Skeletal muscle satellite cell (primary cell): ENCODE data around the gene FAH.

Source experiments
- H3K27me3 ChIP-seq: 2 replicates; pipeline ENCODE4 v1.7.0; 2013; ENCODE audit warnings: low read length; ENCODE audit not compliant: control insufficient read depth, insufficient read depth
- H3K36me3 ChIP-seq: 2 replicates; pipeline ENCODE4 v1.7.0; 2013; ENCODE audit warnings: mild to moderate bottlenecking, control low read depth, low read length; ENCODE audit not compliant: insufficient read depth
- H3K4me1 ChIP-seq: 2 replicates; pipeline ENCODE4 v1.7.0; 2013; ENCODE audit warnings: low read length; ENCODE audit not compliant: control insufficient read depth, insufficient read depth
- H3K4me2 ChIP-seq: 2 replicates; pipeline ENCODE4 v1.7.0; 2013; ENCODE audit warnings: mild to moderate bottlenecking, low read length
- H3K4me3 ChIP-seq: 2 replicates; pipeline ENCODE4 v1.7.0; 2013; ENCODE audit warnings: low read length
- H3K9ac ChIP-seq: 2 replicates; pipeline ENCODE4 v1.7.0; 2013; ENCODE audit warnings: mild to moderate bottlenecking, low read depth, low read length, moderate library complexity
- H3K9me3 ChIP-seq: replicated peaks from 2 replicates; pipeline ENCODE4 v1.7.0; 2013; ENCODE audit warnings: mild to moderate bottlenecking, control low read depth, low read length

FAH gene

DNA sequence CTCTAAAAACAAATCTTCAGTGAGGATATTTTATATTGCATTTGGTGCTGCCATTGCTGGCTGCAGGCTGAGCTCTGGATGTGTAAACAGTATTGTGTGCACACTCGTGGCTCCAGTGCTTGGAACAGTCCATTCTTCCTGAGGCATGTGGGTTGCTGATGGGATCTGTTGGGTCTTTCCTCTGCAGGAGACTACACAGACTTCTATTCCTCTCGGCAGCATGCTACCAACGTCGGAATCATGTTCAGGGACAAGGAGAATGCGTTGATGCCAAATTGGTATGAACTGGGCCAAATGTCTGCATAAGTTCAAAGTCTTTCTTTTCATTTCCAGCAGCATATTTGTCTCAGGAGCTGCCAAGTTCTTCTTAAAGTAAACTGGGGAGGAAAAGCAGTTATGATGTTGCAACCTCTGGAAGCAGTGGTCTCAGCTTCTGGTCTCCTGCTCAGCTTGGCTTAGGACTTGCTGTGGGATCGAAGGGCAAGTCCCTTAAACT lies 9.3 kb downstream of the FAH start:
- H3K36me3 ChIP-seq: peaks cover 23% of the 10 kb centered on the region
- no peaks in the 10 kb centered on the region for H3K9me3 ChIP-seq
- no peak overlapping the region for H3K4me2 ChIP-seq
- no peak overlapping the region for H3K4me3 ChIP-seq
- H3K4me1 ChIP-seq: peaks cover 15% of the 10 kb centered on the region
- H3K27me3 ChIP-seq: no peaks in the 10 kb centered on the region
- H3K9ac ChIP-seq: no peak overlapping the region

DNA sequence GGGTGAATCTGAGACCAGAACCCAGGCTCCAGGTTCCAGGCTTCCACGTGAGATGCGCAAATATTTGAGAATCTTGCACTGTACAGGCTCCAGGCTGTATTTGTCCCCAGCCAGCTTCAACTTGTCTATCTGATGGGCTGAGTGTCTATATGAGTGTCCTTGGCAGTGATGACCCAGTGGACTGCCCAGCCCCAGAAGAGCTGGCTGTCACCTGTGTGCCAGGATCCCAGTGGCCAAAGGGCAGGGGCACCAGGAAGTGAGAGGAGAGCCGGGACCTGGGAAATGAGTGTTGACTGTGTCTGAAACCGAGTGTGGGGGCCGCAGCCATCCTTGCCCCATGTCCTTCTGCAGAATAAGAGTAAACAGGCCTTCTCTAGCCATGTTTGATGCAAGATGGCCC lies 10.4 kb downstream of the FAH start:
- H3K36me3 ChIP-seq: peaks cover 23% of the 10 kb centered on the region
- H3K9ac ChIP-seq: no peak overlapping the region
- H3K4me2 ChIP-seq: no peak overlapping the region
- H3K4me3 ChIP-seq: no peak overlapping the region
- H3K4me1 ChIP-seq: peaks cover 15% of the 10 kb centered on the region
- no peaks in the 10 kb centered on the region for H3K27me3 ChIP-seq
- no peaks in the 10 kb centered on the region for H3K9me3 ChIP-seq

DNA sequence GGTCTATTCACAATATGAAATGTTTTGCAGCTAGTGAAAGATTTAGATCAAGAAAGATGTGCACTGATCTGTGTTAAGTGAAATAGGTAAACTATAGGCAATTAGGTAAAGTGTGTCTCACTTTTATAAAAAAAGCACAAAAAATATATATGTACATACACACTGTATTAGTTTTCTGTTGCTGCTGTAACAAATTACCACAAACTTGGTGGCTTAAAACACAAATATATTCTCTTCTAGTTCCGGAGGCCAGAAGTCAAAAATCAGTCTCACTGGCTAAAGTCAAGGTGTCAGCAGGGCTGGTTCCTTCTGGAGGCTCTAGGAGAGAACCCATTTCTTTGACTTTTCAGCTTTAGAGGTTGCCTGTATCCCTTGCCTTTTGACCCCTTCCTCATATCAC lies 11.1 kb downstream of the FAH start:
- H3K9me3 ChIP-seq: no peaks in the 10 kb centered on the region
- peaks cover 15% of the 10 kb centered on the region for H3K4me1 ChIP-seq
- H3K36me3 ChIP-seq: peaks cover 23% of the 10 kb centered on the region
- H3K4me2 ChIP-seq: no peak overlapping the region
- H3K9ac ChIP-seq: no peak overlapping the region
- H3K27me3 ChIP-seq: no peaks in the 10 kb centered on the region
- H3K4me3 ChIP-seq: no peak overlapping the region

DNA sequence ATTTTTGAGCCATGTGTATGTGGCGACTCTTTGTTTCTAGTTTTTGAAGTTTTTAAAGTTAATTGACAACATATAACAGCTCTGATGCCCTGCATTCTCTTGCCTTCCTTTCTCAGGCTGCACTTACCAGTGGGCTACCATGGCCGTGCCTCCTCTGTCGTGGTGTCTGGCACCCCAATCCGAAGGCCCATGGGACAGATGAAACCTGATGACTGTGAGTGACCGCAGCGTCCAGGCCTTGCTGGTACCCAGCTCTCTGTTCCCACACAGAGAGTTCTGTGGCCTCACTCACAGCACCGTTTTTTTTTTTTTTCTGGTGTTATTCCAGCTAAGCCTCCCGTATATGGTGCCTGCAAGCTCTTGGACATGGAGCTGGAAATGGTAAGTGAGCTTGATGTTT lies 15.1 kb downstream of the FAH start:
- H3K9ac ChIP-seq: no peak overlapping the region

DNA sequence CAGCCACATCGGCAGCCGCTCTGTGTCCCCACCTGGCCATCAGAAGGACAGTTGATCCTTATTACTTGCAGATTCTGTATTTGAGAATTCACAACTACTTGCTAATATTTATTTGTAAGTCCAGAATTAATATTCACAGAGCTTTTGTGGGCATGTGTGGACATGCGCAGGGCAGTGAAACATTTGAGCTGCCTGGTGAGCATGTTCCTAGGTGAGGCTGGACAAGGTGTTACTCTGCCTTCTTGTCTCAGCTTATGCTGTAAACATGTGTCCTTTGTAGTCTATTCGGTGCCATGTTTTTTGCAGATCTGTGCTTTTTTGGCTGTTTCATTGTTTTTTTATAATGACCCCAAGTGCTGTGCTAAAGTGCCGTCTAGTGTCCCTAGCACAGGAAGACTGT lies 15.6 kb downstream of the FAH start:
- Histone ChIP-seq H3K27me3 (no peaks in the 10 kb centered on the region), H3K4me2 (no peak overlapping the region), H3K9me3 (no peaks in the 10 kb centered on the region), H3K9ac (no peak overlapping the region), H3K36me3 (no peaks in the 10 kb centered on the region), H3K4me1 (peaks cover 7% of the 10 kb centered on the region), H3K4me3 (no peak overlapping the region)

More for the DNA sequence above, 15.1 kb downstream of the FAH start:
- Histone ChIP-seq H3K4me3 (no peak overlapping the region), H3K9me3 (no peaks in the 10 kb centered on the region), H3K27me3 (no peaks in the 10 kb centered on the region), H3K4me1 (peaks cover 2% of the 10 kb centered on the region), H3K36me3 (peaks cover 1% of the 10 kb centered on the region), H3K4me2 (no peak overlapping the region)

DNA sequence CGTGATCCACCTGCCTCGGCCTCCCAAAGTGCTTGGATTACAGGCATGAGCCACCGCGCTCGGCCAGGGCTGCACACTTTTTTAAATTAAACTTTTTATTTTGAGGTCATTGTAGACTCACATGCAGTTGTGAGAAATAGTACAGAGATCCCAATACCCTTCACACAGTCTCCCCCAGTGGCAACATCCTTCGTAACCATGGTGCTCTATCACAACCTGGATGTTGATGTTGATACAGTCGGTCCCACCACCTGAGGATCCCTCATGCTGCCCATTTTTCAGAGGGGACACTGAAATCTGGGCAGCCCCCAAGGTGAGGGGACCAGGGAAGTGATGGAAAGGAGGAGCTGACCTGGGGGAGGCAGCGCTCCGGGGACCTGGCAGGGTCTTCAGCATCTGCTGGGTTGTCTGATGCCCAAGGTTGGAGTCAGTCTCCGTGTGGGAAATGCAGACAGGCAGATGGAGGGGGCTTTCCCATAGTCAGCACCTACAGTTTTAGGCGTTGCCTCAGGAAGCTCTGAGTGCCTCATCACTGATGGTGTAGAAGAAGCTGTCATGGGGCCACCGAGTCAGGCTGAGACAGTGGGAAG lies 17.1 kb downstream of the FAH start:
- Histone ChIP-seq H3K27me3 (no peaks in the 10 kb centered on the region), H3K4me1 (peaks cover 20% of the 10 kb centered on the region), H3K4me3 (no peak overlapping the region), H3K4me2 (no peak overlapping the region), H3K36me3 (peaks cover 2% of the 10 kb centered on the region), H3K9me3 (no peaks in the 10 kb centered on the region), H3K9ac (no peak overlapping the region)

DNA sequence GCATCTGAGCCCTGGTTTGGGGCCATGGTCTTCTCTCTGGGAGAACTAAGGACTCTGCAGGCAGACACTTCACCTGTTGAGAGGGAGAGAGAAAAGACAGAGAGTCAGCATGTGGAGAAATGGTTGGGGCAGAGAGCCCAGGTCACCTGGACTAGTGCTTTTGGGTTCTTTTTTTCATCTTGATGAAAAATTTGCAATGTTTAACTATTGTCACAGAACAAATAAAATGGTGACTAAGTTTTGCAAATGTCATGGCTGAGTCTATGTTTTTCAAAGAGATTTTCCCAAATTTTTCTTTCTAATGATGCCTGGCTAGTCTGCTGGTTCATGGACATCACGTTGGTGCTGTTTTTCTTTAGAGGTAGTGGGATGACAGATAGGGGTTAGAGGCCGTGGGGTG lies 17.8 kb downstream of the FAH start:
- Histone ChIP-seq H3K36me3 (peaks cover 5% of the 10 kb centered on the region), H3K27me3 (no peaks in the 10 kb centered on the region), H3K4me3 (no peak overlapping the region), H3K4me1 (peaks cover 22% of the 10 kb centered on the region), H3K4me2 (no peak overlapping the region), H3K9ac (no peak overlapping the region), H3K9me3 (no peaks in the 10 kb centered on the region)

DNA sequence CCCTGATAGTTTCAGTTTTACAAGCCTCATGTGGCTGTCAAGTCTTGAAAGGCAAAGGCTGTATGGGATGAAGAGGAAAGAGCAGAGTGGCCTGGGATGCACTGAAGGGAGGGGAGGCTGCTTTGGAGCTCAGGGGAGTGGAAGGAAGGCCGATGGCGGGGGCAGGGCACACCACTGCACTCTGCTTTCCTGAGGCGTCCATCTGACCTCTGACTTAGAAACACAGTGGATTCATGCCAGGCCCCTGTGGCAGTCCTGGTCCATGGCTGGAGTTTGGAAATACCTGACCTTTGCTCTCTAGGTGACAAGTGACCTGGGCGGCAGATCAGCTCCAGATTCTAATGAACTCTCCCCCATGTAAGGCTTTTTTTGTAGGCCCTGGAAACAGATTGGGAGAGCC lies 19.0 kb downstream of the FAH start:
- peaks cover 22% of the 10 kb centered on the region for H3K4me1 ChIP-seq
- H3K27me3 ChIP-seq: no peaks in the 10 kb centered on the region
- H3K36me3 ChIP-seq: peaks cover 8% of the 10 kb centered on the region
- H3K9me3 ChIP-seq: no peaks in the 10 kb centered on the region
- no peak overlapping the region for H3K4me2 ChIP-seq
- H3K9ac ChIP-seq: no peak overlapping the region
- H3K4me3 ChIP-seq: no peak overlapping the region

DNA sequence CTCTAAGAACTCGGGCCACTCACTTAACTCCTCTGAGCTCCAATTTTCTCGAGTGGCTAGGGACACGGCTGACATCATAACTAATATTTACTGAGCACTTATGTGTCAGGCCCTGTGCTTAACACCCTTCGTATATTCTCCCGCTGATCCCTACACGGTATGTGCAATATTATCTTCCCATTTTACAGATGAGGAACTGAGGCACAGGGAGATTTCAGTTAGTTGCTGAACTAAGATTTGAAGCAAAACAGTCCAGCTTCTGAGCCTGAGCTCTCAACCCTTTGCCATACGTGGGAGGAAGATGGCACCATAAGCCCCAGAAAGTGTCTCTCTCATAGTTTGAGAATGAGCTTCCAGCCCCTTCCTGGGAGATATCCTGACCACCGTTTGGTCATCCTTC lies 19.6 kb downstream of the FAH start:
- Histone ChIP-seq H3K36me3 (peaks cover 14% of the 10 kb centered on the region), H3K27me3 (no peaks in the 10 kb centered on the region), H3K4me1 (peaks cover 22% of the 10 kb centered on the region), H3K4me3 (no peak overlapping the region), H3K9me3 (no peaks in the 10 kb centered on the region), H3K9ac (no peak overlapping the region), H3K4me2 (no peak overlapping the region)

DNA sequence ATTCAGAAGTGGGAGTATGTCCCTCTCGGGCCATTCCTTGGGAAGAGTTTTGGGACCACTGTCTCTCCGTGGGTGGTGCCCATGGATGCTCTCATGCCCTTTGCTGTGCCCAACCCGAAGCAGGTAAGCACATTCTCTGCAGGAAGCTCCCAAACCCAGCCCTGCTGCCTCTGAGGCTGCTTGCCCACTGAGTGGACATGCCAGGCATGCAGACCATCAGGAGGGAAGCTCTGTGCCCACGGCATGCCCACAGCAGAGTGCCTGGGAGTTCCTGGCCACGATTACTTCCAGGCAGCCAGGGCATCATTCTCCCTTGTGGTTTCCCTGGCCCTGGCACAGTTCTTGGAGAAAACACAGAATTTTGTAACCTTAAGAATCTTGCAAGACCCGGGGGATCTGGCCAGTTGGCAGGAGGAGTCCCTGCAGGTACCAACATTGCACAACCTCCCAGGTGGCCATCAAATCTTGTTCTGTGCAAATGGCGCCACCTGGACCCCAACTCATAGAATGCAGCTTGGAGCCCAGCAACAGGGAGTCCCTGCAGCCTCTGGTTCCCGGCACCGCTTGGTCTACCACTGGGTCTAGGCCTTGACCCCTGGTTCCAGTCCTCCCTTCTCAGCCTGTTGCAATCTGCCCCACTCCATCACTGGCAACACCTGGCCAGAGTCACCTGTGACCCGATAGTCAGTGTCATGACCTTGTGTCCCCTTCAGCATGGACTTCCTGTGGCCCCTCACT lies 20.4 kb downstream of the FAH start:
- Histone ChIP-seq H3K4me2 (no peak overlapping the region), H3K4me3 (no peak overlapping the region), H3K9me3 (no peaks in the 10 kb centered on the region), H3K36me3 (peaks cover 17% of the 10 kb centered on the region), H3K27me3 (no peaks in the 10 kb centered on the region), H3K9ac (no peak overlapping the region), H3K4me1 (peaks cover 22% of the 10 kb centered on the region)

DNA sequence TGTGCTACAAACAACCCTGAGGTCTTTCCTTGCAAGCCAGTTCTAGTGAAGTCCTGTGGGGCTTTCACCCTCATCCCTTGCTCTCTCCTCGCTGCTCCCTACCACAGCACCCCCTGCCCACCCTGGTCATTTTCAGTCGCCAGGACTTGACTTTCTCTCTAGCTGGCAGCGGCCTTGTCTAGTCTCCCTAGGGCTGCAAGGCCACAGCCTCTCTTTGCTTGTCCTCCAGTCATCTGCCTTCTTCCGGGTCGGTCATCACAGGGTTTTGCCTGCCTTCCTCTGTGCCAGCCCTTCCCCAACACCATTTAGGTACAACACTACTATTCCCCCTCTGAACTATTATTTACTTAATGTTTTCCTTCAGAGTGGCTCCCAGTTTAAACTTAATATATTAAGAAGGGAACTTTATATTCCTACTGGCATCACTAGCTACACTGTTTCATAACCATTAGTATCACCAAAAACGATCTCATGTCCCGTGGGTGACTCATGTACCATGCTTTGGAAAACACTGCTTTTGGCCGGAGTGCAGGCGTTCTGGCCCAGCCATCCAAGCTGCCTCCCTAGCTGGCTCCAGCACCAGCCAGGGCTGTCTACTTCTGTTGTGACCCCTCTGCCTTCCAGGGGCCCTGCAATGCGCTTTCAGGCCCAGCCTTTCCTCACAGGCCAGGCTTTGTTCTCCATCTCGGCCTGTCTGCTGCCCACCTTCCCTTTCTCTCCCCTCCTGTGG lies 21.4 kb downstream of the FAH start:
- Histone ChIP-seq H3K27me3 (no peaks in the 10 kb centered on the region), H3K9me3 (no peaks in the 10 kb centered on the region), H3K4me3 (no peak overlapping the region), H3K4me1 (peaks cover 25% of the 10 kb centered on the region), H3K9ac (peak overlapping the region; percentile 55), H3K36me3 (peaks cover 17% of the 10 kb centered on the region), H3K4me2 (peak overlapping the region; percentile 41)
